ENCODE measurements around the gene ANKRD34A.
"Not testable (repeated sequence)": the region's sequence is repeated elsewhere in the genome, so short reads cannot be mapped to it uniquely, and the experiment has no call there.

Gene ANKRD34A

DNA sequence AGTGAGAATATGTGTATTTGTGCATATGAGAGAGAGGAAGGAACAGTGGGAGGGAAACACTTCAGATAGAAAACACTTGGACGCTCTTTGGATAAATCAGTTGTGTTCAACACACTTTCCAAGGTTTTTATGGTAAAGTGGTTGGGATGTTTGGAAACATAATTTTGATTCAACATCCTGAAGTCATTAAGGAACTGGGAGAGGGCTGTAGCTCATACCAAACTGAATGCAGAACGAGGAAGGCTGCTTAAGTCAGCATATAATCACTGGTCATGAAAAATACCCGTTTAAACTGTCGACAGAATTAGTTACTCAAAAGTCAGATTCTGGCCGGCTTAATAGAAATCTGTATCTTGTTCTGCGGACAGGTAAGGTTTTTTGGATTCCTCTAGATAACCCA is 21.5 kb downstream of the ANKRD34A start:
- DNase-seq, result no peak

DNA sequence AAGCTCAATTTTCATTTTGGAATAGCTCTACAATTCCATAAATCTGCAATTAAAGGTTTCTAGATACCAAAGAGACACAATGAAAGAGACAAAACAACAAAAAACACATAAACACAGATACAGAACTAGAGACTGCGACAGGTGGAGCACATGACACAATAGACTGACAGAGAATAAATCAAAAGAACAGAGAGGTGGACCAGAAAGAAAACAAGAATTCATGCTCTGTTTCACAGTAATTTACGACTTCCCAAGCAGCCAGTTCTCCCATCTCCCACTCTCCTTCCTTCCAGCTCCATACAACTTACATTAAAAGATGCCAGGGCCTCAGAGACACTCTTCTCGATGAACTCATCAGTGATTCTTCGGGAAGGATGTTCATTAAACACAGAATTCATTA is 22.0 kb downstream of the ANKRD34A start:
- DNase-seq, result no peak

GRCh38 chr1:145937436-145937835 is 26.9 kb downstream of the ANKRD34A start:
- DNase-seq, result no peak

DNA sequence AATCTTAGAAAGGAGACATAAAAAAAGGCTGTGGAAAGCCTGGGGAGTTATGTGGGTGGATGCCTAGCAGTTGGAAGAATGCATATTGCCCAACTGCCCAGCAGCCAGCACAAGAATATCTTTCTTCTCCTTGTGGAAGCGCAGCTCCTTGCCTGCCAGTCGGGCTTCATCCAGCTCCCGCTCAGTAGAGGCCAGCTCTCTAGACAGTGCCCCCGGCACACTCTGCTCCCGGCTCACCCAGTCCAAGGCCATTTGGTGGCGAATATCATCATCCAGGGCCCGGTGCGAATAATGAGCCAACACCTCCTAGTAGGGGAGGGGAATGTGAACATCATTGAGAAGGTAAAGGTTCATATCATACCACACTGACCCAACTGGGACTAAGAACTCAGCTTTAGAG is 28.1 kb downstream of the ANKRD34A start:
- no peak for DNase-seq

GRCh38 chr1:145935708-145936107 is 28.7 kb downstream of the ANKRD34A start:
- no peak for DNase-seq

DNA sequence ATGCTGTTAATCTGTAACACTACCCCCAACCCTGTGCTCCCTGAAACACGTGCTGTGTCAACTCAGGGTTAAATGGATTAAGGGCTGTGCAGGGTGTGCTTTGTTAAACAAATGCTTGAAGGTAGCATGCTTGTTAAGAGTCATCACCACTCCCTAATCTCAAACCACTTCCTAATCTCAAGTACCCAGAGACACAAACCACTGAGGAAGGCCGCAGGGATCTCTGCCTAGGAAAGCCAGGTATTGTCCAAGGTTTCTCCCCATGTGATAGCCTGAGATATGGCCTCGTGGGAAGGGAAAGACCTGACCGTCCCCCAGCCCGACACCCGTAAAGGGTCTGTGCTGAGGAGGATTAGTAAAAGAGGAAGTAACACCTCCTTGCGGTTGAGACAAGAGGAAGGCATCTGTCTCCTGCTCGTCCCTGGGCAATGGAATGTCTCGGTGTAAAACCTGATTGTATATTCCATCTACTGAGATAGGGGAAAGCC is 31.8 kb downstream of the ANKRD34A start:
- DNase-seq, result peak; percentile 14

GRCh38 chr1:145927916-145928643 is 36.3 kb downstream of the ANKRD34A start:
- peak; percentile 8 for DNase-seq

- peak; percentile 93 for DNase-seq
Measured at GRCh38 chr1:145927063-145927886, 37.1 kb downstream of the ANKRD34A start, which contains the start of gene RBM8A. Gene RBM8A (minus strand): TSS chr1:145927484. CDS start chr1:145927426, 58 bp downstream.

DNA sequence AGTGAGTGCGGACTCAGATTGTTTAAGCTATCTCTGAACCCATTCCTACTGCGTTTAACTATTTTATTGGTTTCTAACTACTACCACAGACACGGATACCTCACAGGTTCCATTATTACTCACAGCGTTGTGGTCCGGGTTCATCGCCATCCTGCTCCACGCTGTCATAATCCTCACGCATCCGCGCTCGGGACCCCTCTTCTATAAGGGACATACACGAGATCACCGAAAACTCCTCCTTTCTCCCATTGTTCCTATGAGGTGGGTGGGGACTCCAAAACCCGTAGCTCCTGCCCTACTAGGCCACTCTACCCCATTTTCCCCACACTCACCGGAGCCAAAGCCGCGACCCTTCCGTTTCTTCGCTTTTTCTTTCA is 37.7 kb downstream of the ANKRD34A start:
- DNase-seq, result no peak

- DNase-seq, result no peak
Measured at GRCh38 chr1:145922266-145922665, 42.1 kb downstream of the ANKRD34A start.

- not testable (repeated sequence) for DNase-seq
Measured at GRCh38 chr1:145920297-145920696, 44.1 kb downstream of the ANKRD34A start.

DNA sequence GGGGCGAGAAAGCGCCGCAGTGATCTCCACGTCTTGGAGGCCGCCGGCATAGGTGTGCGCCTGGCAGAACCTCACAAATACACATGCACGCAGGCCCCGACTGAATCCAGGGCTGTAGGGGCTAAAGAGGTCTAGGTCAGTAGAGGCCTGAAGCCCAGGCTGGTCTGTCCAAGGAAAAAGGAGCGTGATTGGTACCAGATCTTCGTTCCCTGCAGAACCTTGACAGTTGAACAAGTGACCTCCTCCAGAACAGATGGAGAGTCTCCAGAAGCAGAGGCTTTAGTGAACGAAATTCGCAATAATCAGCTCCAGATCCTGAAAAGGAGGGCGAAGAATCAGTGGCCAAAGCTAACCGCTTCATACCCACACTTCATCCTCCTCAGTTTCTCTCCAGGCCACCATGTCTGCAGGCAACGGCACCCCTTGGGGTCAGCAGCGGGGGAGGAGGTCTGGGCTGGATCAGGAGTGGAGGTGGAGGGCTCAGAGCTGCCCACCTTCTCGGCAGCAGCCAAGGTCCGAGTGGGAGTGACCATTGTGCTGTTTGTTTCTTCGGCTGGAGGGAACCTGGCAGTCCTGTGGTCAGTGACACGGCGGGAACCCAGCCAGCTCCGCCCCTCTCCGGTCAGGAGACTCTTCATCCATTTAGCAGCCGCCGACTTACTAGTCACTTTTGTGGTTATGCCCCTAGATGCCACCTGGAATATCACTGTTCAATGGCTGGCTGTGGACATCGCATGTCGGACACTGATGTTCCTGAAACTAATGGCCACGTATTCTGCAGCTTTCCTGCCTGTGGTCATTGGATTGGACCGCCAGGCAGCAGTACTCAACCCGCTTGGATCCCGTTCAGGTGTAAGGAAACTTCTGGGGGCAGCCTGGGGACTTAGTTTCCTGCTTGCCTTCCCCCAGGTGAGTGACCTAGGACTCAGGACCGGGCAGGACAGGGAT is 45.1 kb downstream of the ANKRD34A start:
- peak; percentile 12 for DNase-seq

GRCh38 chr1:145918144-145918991 is 46.0 kb downstream of the ANKRD34A start, which contains the start of gene PEX11B:
Gene PEX11B (minus strand): TSS chr1:145918717. CDS start chr1:145918688, 29 bp downstream.
- peak; percentile 92 for DNase-seq

DNA sequence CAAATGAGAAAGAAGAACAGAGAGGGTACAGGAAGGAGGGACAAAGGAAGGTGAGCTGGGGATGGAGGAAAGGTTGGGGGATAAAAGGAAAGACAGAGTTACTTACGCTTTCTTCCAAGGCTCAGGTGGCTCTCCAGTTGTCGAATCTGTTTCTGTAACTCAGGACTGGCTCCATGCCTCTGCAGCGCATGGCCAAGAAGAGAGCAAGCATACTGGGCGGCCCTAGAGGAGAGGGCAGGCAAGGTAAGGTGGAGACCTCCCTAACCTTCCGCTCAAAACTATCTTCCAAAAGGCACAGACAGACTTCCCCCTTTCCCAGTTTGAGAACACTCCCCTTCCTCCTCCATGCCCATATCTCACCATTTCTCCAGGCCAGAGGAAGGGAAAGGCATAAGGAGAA is 46.8 kb downstream of the ANKRD34A start:
- no peak for DNase-seq

- no peak for DNase-seq
Measured at GRCh38 chr1:145916745-145917144, 47.6 kb downstream of the ANKRD34A start.

DNA sequence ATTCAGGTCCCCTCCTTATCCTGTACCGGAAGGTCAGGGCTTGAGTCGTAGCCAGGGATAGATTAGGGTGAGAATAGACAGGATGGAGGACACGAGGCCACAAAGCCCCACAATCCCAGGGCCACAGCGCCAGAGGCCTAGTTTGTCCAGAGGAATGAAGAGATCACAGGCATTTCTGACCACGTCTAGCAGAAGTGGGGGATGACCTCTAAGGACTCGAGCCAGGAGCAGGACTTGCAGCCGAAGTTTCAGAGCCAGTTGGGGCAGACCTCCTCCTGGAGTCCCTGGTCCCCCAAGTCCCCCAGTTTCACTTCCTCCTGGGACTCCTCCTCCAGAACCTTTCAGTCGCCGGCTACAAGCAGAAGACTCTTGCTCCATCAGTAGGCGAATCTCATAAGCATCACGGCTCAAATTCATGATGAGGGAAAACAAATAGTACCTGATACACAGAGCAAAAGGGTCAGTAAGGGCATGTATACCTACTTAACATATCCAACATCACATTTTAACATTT is 52.2 kb downstream of the ANKRD34A start:
- DNase-seq, result no peak
